Liver (tissue), 3 donors: ENCODE results near the gene EIF4G2.

Source experiments
- CTCF ChIP-seq: fragments of 150-350 bp; IDR thresholded peaks from 2 replicates; pipeline ENCODE4 v1.5.1; 2017; ENCODE audit warnings: improper control_type of control experiment, low read depth, low read length; ENCODE audit not compliant: missing input control
- JUND ChIP-seq, 2 donors: IDR thresholded peaks; 2 replicates each; pipeline ENCODE4 v1.6.1; 2016; ENCODE audit warnings: antibody characterized with exemption in 2 of 2
- TF ChIP-seq, protein P1 (sequence below): IDR thresholded peaks from 2 replicates; pipeline ENCODE4 v1.6.1; 2016; ENCODE audit warnings: antibody characterized with exemption
- TF ChIP-seq, protein P2 (sequence below): IDR thresholded peaks from 2 replicates; pipeline ENCODE4 v1.6.1; 2016; ENCODE audit warnings: antibody characterized with exemption
- donor health status: healthy.
- donor health status: healthy.

DNA sequence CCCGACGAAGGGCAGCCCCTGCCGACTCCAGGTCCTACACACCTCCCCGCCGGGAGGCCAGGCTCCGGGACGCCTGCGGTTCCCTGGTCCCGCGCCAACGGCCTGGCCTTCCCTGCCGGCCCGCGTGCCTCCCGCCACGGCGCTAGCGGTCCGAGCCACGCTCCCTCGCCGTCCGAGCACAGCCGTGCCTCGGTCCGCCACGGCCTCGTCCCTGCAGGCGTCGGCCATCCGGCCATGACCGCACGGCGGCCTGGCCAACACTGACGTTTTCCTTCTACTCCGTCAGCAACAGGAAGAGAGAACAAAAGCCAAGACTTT lies 532 bp downstream of the EIF4G2 start:
- TF ChIP-seq CTCF (no peak), JUND (IDR thresholded peaks at IDR 0.05) (no peak)
- TF ChIP-seq, protein P1, sequence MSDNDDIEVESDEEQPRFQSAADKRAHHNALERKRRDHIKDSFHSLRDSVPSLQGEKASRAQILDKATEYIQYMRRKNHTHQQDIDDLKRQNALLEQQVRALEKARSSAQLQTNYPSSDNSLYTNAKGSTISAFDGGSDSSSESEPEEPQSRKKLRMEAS = no peak
- TF ChIP-seq, protein P2, sequence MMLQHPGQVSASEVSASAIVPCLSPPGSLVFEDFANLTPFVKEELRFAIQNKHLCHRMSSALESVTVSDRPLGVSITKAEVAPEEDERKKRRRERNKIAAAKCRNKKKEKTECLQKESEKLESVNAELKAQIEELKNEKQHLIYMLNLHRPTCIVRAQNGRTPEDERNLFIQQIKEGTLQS = no peak
